ENCODE measurements around the gene DNASE1.
"Not testable (repeated sequence)": the region's sequence is repeated elsewhere in the genome, so short reads cannot be mapped to it uniquely, and the experiment has no call there.

Gene DNASE1

GRCh38 chr16:3641801-3642396, 12.6 kb upstream of the DNASE1 start:
- no peak for DNase-seq (ENCODE audit: low read depth)

GRCh38 chr16:3642397-3643094, 11.9 kb upstream of the DNASE1 start:
- DNase-seq (ENCODE audit: low read depth): no peak

- DNase-seq (ENCODE audit: low read depth): no peak
These were observed 11.3 kb upstream of the DNASE1 start for GRCh38 chr16:3643095-3643730.

- no peak for DNase-seq (ENCODE audit: low read depth)
These were observed 9.4 kb upstream of the DNASE1 start for GRCh38 chr16:3645108-3645503.

- DNase-seq (ENCODE audit: low read depth): no peak
These were observed 8.8 kb upstream of the DNASE1 start for GRCh38 chr16:3645504-3646347.

GRCh38 chr16:3646348-3646920, 8.1 kb upstream of the DNASE1 start:
- DNase-seq (ENCODE audit: low read depth): no peak

- DNase-seq (ENCODE audit: low read depth): no peak
These were observed 3.7 kb upstream of the DNASE1 start for GRCh38 chr16:3650631-3651265.

- DNase-seq (ENCODE audit: low read depth): no peak
These were observed 2.8 kb upstream of the DNASE1 start for GRCh38 chr16:3651461-3652372.

- DNase-seq (ENCODE audit: low read depth): no peak
These were observed 1.9 kb upstream of the DNASE1 start for GRCh38 chr16:3652373-3653195.

- DNase-seq (ENCODE audit: low read depth): no peak
These were observed 522 bp downstream of the DNASE1 start for GRCh38 chr16:3655030-3655395.

GRCh38 chr16:3655396-3656159, 1.1 kb downstream of the DNASE1 start:
- DNase-seq (ENCODE audit: low read depth): no peak

GRCh38 chr16:3656160-3656490, 1.6 kb downstream of the DNASE1 start:
- DNase-seq (ENCODE audit: low read depth): not testable (repeated sequence)

GRCh38 chr16:3656491-3657468, 2.3 kb downstream of the DNASE1 start:
- DNase-seq (ENCODE audit: low read depth): no peak

- peak; percentile 16 for DNase-seq (ENCODE audit: low read depth)
These were observed 4.8 kb downstream of the DNASE1 start for GRCh38 chr16:3659251-3659650.

GRCh38 chr16:3661311-3661710, 6.8 kb downstream of the DNASE1 start:
- DNase-seq (ENCODE audit: low read depth): no peak

GRCh38 chr16:3661922-3662321, 7.4 kb downstream of the DNASE1 start:
- DNase-seq (ENCODE audit: low read depth): no peak

- no peak for DNase-seq (ENCODE audit: low read depth)
These were observed 8.1 kb downstream of the DNASE1 start for GRCh38 chr16:3662601-3663000.

All from GM04504 (cell line).